CD4-positive, alpha-beta T cell treated with Interleukin-15 for 4 hours (primary cell): ENCODE results near the gene SKA1.
"Not testable (repeated sequence)": the region's sequence is repeated elsewhere in the genome, so short reads cannot be mapped to it uniquely, and the experiment has no call there.

ENCODE experiments used
- DNase-seq: peaks from one replicate; pipeline ENCODE4 v3.0.0-alpha.2; 2020; ENCODE audit warnings: low spot score

Gene SKA1

DNA sequence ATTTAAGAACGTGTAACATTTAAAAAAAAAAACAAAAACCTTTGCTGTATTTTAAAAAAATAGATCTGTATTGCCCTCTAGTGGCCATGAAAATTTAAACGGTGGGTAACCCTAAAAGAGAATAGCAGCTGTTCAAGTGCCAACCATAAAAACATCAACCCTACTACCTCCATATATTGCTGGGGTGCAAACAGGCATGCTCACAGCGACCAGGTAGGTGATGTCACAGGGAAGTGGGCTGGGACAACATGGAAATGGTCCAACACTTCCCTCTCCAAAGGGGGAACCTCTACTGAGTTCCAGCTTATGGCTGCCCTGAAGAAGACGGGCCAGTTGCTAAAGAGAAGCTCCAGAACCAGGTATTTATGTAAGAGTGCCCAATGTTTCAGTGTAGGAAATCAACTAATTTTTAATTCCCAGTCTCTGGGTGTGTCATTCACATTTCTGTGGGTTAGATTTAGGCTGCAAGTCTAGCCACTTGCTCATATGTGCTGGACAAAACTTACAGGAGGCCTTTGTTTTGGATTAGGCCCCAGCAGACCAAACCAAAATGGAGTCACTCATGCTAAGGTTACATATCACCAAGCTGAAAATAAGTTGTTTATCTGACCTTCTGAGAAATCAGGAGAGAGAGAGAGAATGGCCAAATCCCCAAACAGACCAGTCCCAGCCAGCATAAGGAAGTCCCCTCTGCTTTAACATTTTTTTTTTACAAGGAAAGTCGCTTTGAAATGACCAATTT lies 54.5 kb downstream of the SKA1 start:
- peak; percentile 12 for DNase-seq

DNA sequence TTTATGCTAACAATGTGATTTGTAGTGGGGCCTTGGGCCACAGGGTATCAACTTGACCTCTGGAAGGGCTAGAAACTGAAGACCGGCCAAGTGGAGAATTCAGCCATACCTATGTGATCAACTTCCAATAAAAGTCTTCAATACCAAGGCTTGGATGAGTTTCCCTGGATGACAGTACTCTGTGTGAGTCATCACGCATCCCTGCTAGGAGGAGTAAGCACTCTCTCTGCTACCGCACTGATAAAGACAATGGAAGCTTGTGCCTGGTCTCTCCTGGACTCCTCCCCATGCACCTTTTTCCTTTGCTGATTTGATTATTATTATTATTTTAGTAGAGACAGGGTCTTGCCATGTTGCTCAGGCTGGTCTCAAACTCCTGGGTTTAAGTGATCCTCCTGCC lies 58.1 kb downstream of the SKA1 start:
- DNase-seq = no peak

DNA sequence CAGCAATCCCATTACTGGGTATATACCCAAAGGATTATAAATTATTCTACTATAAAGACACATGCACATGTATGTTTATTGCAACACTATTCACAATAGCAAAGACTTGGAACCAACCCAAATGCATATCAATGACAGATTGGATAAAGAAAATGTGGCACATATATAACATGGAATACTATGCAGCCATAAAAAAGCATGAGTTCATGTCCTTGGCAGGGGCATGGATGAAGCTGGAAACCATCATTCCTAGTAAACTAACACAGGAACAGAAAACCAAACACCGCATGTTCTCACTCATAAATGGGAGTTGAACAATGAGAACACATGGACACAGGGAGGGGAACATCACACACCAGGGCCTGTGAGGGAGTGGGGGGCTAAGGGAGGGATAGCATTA lies 61.9 kb downstream of the SKA1 start:
- DNase-seq = not testable (repeated sequence)

DNA sequence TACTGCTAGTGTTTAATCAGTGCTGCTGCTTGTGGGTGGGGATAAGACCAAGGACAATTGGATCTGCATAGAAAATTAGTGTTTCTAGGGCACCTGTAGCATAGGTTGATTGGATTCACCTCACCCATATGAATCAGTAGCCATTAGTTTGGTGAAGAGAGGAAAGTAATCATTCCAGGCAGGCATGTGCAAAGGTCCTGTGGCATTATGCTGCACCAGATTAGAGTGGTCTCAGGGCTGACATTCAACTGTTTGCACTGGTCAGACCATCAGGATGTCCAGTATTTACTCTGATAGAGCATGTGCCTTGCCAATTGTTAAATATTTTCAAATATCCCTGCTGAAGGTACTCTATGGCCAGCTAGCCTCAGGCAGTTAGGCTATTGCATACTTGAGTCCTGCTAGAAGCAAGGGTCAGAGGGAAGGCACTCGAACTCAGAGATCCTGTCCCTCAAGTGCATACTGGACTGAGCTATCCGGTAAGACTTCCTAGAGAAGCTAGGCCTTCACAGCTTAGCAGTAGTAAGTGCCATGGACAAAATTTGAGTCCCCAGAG lies 64.7 kb downstream of the SKA1 start:
- no peak for DNase-seq

DNA sequence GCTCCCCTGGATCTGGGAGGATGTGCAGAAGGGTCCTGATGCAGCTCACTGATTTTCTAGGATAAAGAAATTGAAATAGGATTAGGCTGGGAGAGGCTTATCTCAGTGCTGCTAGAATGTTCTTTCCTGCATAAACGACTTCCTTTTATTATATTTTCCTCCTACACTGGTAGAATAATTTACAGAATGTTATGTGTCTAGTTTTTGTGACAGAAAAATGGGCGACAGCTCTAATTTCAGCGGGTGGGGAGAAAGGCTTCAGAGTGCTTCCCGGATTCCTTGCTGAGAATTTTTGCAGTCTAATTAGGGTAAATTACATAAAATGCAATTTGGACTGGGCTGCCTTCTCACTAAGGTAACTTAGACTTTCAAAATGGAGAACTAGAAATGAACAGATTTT lies 66.2 kb downstream of the SKA1 start:
- no peak for DNase-seq

DNA sequence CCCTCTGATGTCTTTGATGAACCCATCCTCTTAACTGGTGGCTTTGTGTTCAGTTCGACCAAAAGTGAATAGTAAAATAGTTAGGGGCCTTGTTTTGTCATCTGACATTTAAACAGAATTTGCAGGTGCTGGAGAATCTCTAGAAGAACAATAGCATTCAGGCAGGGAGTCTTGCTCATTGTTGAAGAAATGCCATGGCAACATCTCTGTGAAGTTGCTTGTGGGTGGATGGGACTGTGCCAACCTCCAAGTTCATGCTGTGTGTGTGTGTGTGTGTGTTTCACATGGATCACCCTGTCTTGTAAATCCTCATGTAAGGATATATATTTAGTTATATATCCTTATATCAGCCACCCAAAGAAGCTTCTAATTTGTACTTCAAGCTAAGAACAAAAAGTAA lies 66.7 kb downstream of the SKA1 start:
- no peak for DNase-seq
